HepG2 (cell line): ENCODE measurements around the gene ATP2A3. TPM values are rescaled to one million over a fixed set of nuclear protein-coding genes. Genes with fewer than 3 reads are reported as not detected.

ENCODE experiments used
- ATAC-seq: fragments of 200-7000 bp; cut with Tn5 transposase; 3 replicates; pipeline ENCODE4 v1.9.1; 2020; ENCODE audit warnings: mild to moderate bottlenecking, moderate library complexity
- BruUV-seq: library from RNA; stranded (reverse); fragments of 400-500 nt; replicated peaks from 2 replicates; lab custom pipeline; 2021; lab: Mats Ljungman, UMichigan
- CTCF ChIA-PET: fragments of 300-600 bp; formaldehyde crosslinking; extraction: SDS; loops from one replicate; lab custom pipeline; 2021; ENCODE audit warnings: low total read pairs, inconsistent platforms, low intra/inter-chr PET ratio; lab: Yijun Ruan, JAX
- POLR2A ChIA-PET: fragments of 350-600 bp; sonication (Branson Sonifier 250); formaldehyde crosslinking; loops from one replicate; lab custom pipeline; 2020; ENCODE audit warnings: antibody characterized with exemption, inconsistent platforms; lab: Yijun Ruan, JAX
- DNase-seq: peaks from one replicate; pipeline ENCODE4 v3.0.0-alpha.2; 2015; ENCODE audit warnings: low spot score
- FAIRE-seq: peaks from 3 replicates; lab custom pipeline; 2011; peaks lifted over from hg19 to GRCh38; lab: Jason Lieb, UNC
- H2AFZ ChIP-seq: one replicate; pipeline ENCODE4 v1.6.1; 2011; ENCODE audit warnings: low read length, inconsistent platforms
- H3K27ac ChIP-seq: fragments of 300-600 bp; 3 replicates; pipeline ENCODE4 v1.8.0; 2011; ENCODE audit warnings: mixed run types, mild to moderate bottlenecking, mixed read lengths, low read length, inconsistent platforms; ENCODE audit not compliant: insufficient read depth; ENCODE audit errors: extremely low read length
- H3K27me3 ChIP-seq, 2 experiments: fragments of 200-600 bp in 1 of 2; 2 replicates in 1 of 2; 3 replicates in 1 of 2; pipeline versions ENCODE4 v1.6.0 to v1.8.0; 2011; ENCODE audit warnings: low read length in 2 of 2, mild to moderate bottlenecking in 2 of 2, moderate library complexity in 2 of 2, inconsistent platforms in 1 of 2; ENCODE audit not compliant: insufficient read depth in 2 of 2, control insufficient read depth in 1 of 2
- H3K36me3 ChIP-seq, 2 experiments: fragments of 200-600 bp in 1 of 2; replicated peaks in 1 of 2; 2 replicates in 1 of 2; 3 replicates in 1 of 2; pipeline versions ENCODE4 v1.5.1 to v1.8.0; 2011; ENCODE audit warnings: low read length in 2 of 2, inconsistent platforms in 1 of 2; ENCODE audit not compliant: insufficient read depth in 2 of 2, control insufficient read depth in 1 of 2
- H3K4me1 ChIP-seq: 2 replicates; pipeline ENCODE4 v1.5.1; 2012; ENCODE audit warnings: low read length, inconsistent platforms; ENCODE audit not compliant: insufficient read depth
- H3K4me2 ChIP-seq: 2 replicates; pipeline ENCODE4 v1.6.0; 2011; ENCODE audit warnings: low read depth, low read length, inconsistent platforms
- H3K4me3 ChIP-seq, 3 experiments: fragments of 200-600 bp in 1 of 3; sonication (generic), shearing (Covaris generic) in 1 of 3; replicated peaks in 1 of 3; 2 replicates each; pipeline ENCODE4 v1.5.1; 2011 to 2016; ENCODE audit warnings: low read length in 3 of 3, inconsistent platforms in 2 of 3, low read depth in 2 of 3, mild to moderate bottlenecking in 2 of 3, control low read depth in 1 of 3, mixed read lengths in 1 of 3; ENCODE audit not compliant: insufficient read depth in 1 of 3
- H3K79me2 ChIP-seq: one replicate; pipeline ENCODE4 v1.6.1; 2011; ENCODE audit warnings: low read length, inconsistent platforms; ENCODE audit not compliant: insufficient read depth
- H3K9ac ChIP-seq: 2 replicates; pipeline ENCODE4 v1.6.0; 2011; ENCODE audit warnings: mild to moderate bottlenecking, low read depth, low read length, inconsistent platforms; ENCODE audit not compliant: insufficient read depth
- H3K9me3 ChIP-seq: 2 replicates; pipeline ENCODE4 v1.5.1; 2012; ENCODE audit warnings: mild to moderate bottlenecking, low read length
- H4K20me1 ChIP-seq: 2 replicates; pipeline ENCODE4 v1.6.0; 2011; ENCODE audit warnings: inconsistent platforms, mild to moderate bottlenecking, low read length, moderate library complexity; ENCODE audit not compliant: insufficient read depth
- BCL6 ChIP-seq: IDR thresholded peaks from 2 replicates; pipeline ENCODE4 v1.6.1; 2016; ENCODE audit warnings: missing genetic modification reagents, missing compliant biosample characterization
- CBX5 ChIP-seq: sonication (generic); formaldehyde crosslinking; IDR thresholded peaks from 2 replicates; pipeline ENCODE4 v1.4.0; 2020; ENCODE audit warnings: missing genetic modification reagents, borderline replicate concordance
- CEBPG ChIP-seq: IDR thresholded peaks from 2 replicates; pipeline ENCODE4 v1.6.1; 2016
- DPF2 ChIP-seq: sonication (generic); formaldehyde crosslinking; IDR thresholded peaks from 2 replicates; pipeline ENCODE4 v1.4.0; 2020; ENCODE audit warnings: mild to moderate bottlenecking, low read depth, missing genetic modification reagents, borderline replicate concordance
- HNF4A ChIP-seq: sonication (generic); formaldehyde crosslinking; IDR thresholded peaks from 2 replicates; pipeline ENCODE4 v1.4.0; 2020; ENCODE audit warnings: missing genetic modification reagents
- HNRNPL ChIP-seq: fragments of 200-400 bp; formaldehyde crosslinking; IDR thresholded peaks from 2 replicates; pipeline ENCODE4 v1.6.1; 2017; ENCODE audit warnings: mild to moderate bottlenecking, low read depth, low read length
- HNRNPUL1 ChIP-seq: fragments of 200-400 bp; formaldehyde crosslinking; IDR thresholded peaks from 2 replicates; pipeline ENCODE4 v1.6.1; 2017; ENCODE audit warnings: low read depth, mild to moderate bottlenecking, low read length, moderate library complexity
- KLF13 ChIP-seq: sonication (generic); formaldehyde crosslinking; IDR thresholded peaks from 2 replicates; pipeline ENCODE4 v1.4.0; 2020; ENCODE audit warnings: mild to moderate bottlenecking, missing genetic modification reagents
- KLF9 ChIP-seq: IDR thresholded peaks from 2 replicates; pipeline ENCODE4 v1.6.1; 2016; ENCODE audit warnings: low read depth
- MEF2D ChIP-seq: sonication (generic); formaldehyde crosslinking; IDR thresholded peaks from 2 replicates; pipeline ENCODE4 v1.5.1; 2020; ENCODE audit warnings: mild to moderate bottlenecking, missing genetic modification reagents
- MYC ChIP-seq: sonication (generic); formaldehyde crosslinking; IDR thresholded peaks from 2 replicates; pipeline ENCODE4 v1.9.0; 2021; ENCODE audit warnings: missing genetic modification reagents, borderline replicate concordance
- NFE2L2 ChIP-seq: fragments of 150-350 bp; IDR thresholded peaks from 2 replicates; pipeline ENCODE4 v1.6.1; 2014; ENCODE audit warnings: low read length
- NR2F1 ChIP-seq, 2 experiments: fragments of 450-650 bp in 1 of 2; formaldehyde crosslinking in 1 of 2; IDR thresholded peaks; 2 replicates each; pipeline versions ENCODE4 v1.5.0 to v1.6.1; 2016 to 2020; ENCODE audit warnings: mild to moderate bottlenecking in 1 of 2, missing compliant biosample characterization in 1 of 2, missing genetic modification reagents in 1 of 2, moderate library complexity in 1 of 2
- PRDM10 ChIP-seq: sonication (generic); formaldehyde crosslinking; IDR thresholded peaks from 2 replicates; pipeline ENCODE4 v1.4.0; 2020; ENCODE audit warnings: low read depth, missing genetic modification reagents
- RNF2 ChIP-seq: fragments of 450-650 bp; conservative IDR thresholded peaks from 2 replicates; pipeline ENCODE4 v1.6.1; 2016; ENCODE audit warnings: low read depth
- RORA ChIP-seq: sonication (generic); formaldehyde crosslinking; IDR thresholded peaks from 2 replicates; pipeline ENCODE4 v1.5.0; 2020; ENCODE audit warnings: mild to moderate bottlenecking, missing genetic modification reagents, moderate library complexity
- SMAD3 ChIP-seq: sonication (generic); formaldehyde crosslinking; IDR thresholded peaks from 2 replicates; pipeline ENCODE4 v1.4.0; 2020; ENCODE audit warnings: missing genetic modification reagents
- XBP1 ChIP-seq: sonication (generic); formaldehyde crosslinking; IDR thresholded peaks from 2 replicates; pipeline ENCODE4 v1.5.0; 2020; ENCODE audit warnings: missing genetic modification reagents
- XRCC5 ChIP-seq: fragments of 200-400 bp; formaldehyde crosslinking; optimal IDR thresholded peaks from 2 replicates; pipeline ENCODE3; 2017; ENCODE audit warnings: mild to moderate bottlenecking, low read length
- ZNF713 ChIP-seq: sonication (generic); formaldehyde crosslinking; IDR thresholded peaks from 2 replicates; pipeline ENCODE4 v1.4.0; 2020; ENCODE audit warnings: mild to moderate bottlenecking, missing genetic modification reagents
- ZNF768 ChIP-seq: sonication (generic); formaldehyde crosslinking; IDR thresholded peaks from 2 replicates; pipeline ENCODE4 v1.4.0; 2020; ENCODE audit warnings: missing genetic modification reagents
- ZNF773 ChIP-seq: sonication (generic); formaldehyde crosslinking; IDR thresholded peaks from 2 replicates; pipeline ENCODE4 v1.4.0; 2020; ENCODE audit warnings: missing genetic modification reagents, borderline replicate concordance
- WGBS: methylation state at CpG from one replicate; pipeline ENCODE4 v1.1.6; 2017; ENCODE audit warnings: low lambda C conversion rate; 5-methylcytosine and 5-hydroxymethylcytosine counted together
- in situ Hi-C: cut with HindIII; loops from 2 replicates; pipeline ENCODE4 v1.10.0; 2017; ENCODE audit warnings: low pct_unique_long_range_greater_than_20kb; ENCODE audit not compliant: extremely low pct_ligation_motif_present
- intact Hi-C: fragments of 100-400 bp; cut with micrococcal nuclease; formaldehyde crosslinking; loops from one replicate; pipeline ENCODE4 v1.10.0; 2022; ENCODE audit not compliant: unreplicated experiment
- polyA plus RNA-seq, 8 experiments: library from polyadenylated mRNA; depleted of rRNA in 3 of 8; stranded (reverse) in 7 of 8; unstranded in 1 of 8; fragments of >200 nt; fragmentation: Illumina TruSeq in 4 of 8; extraction: Trizol in 4 of 8; gene quantifications; 2 replicates each; pipeline versions ENCODE4 v1.2.1 to v1.2.3, GENCODE V29; 2011 to 2016; ENCODE audit warnings: low read depth in 4 of 8, missing spikeins in 1 of 8, mixed read lengths in 1 of 8; ENCODE audit not compliant: insufficient read depth in 1 of 8
- total RNA-seq, 5 experiments: library from RNA; depleted of rRNA; stranded (reverse); fragments of >200 nt; fragmentation: Illumina TruSeq; extraction: Trizol; gene quantifications; 2 replicates each; pipeline ENCODE4 v1.2.3, GENCODE V29; 2016; ENCODE audit warnings: low read depth in 1 of 5
- TF ChIP-seq, protein P1 (sequence below): fragments of 450-650 bp; IDR thresholded peaks from 2 replicates; pipeline ENCODE4 v1.6.1; 2016

Gene ATP2A3
- total and polyA plus RNA-seq, 2 of the 13 experiments (the other 11 are each of a cell fraction or from before 2014, with no cell fraction given), result 0.07 TPM; not detected in 1

DNA sequence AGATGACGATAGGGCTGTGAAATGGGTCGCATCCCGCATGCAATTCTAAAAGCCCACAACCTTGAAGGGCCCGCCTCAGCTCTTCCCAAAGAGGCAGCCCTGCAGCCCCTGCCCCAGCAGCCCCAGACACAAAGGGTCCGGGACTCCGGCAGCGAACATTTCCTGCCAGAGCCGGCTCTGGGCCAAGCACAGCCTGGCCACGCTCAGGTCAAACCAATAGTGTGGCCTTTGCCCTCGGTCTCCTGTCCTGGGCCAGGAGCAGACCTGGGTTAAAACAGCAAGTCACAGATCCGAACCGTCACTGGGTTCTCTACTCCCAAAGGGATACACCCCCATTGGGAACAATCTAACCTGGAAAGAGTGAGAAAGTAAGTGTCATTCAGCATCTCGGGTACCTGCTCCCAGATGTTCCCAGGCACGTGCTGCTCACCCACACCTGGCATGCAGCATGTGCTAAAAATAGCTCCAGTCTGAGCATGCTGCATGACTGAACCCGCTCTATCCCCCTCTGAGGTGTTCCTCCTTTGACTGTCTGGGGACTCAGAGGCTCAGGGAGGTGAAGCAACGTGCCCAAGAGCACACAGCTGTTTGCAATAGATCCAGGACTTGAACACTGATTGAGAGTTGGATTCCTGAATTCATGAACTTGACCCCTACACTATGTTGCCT is 22.2 kb upstream of the ATP2A3 start:
- Histone ChIP-seq H3K4me2 (peak overlapping the region; percentile 40; the same call in 1 of the 2 replicates), H3K4me1 (peaks cover 66% of the 10 kb centered on the region), H2AFZ (no peak overlapping the region), H3K9me3 (no peaks in the 10 kb centered on the region), H3K9ac (no peak overlapping the region), H3K27me3 (peaks cover 1 to 43% of the 10 kb centered on the region in 2 experiments; a peak in 4 of 5 replicates), H3K4me3 (peak overlapping the region in 1 of 3 experiments; percentile 42; a peak in 1 of 6 replicates), H3K79me2 (no peaks in the 10 kb centered on the region), H3K27ac (no peak overlapping the region), H4K20me1 (no peaks in the 10 kb centered on the region), H3K36me3 (no peaks in the 10 kb centered on the region)
- ChIA-PET POLR2A (no interaction called here), CTCF (no interaction called here)
- WGBS, result 1% methylated on average over 12 of the region's 16 CpGs
- FAIRE-seq, result no peak
- BruUV-seq, result no TSS peak
- in situ Hi-C loops, result no loop called here
- peak; percentile 76 for ATAC-seq
- DNase-seq, result no peak
- intact Hi-C loops, result no loop called here
- TF ChIP-seq RNF2 (no peak), ZNF768 (peak; percentile 80), PRDM10 (CRISPR knock-in tag) (no peak), HNRNPL (no peak), MYC (CRISPR knock-in tag) (no peak; the same call in 1 of the 2 replicates), ZNF713 (CRISPR knock-in tag) (no peak), NFE2L2 (no peak), XRCC5 (peak; percentile 17), SMAD3 (CRISPR knock-in tag) (no peak), BCL6 (no peak), DPF2 (no peak), CBX5 (no peak), KLF13 (CRISPR knock-in tag) (no peak), XBP1 (no peak), NR2F1 (CRISPR knock-in tag; IDR thresholded peaks at IDR 0.05) (peak; percentile 59 to 60; a peak in 3 of 4 replicates), MEF2D (CRISPR knock-in tag) (peak; percentile 83), KLF9 (no peak), CEBPG (CRISPR knock-in tag) (no peak), ZNF773 (CRISPR knock-in tag) (no peak), RORA (no peak), HNF4A (CRISPR knock-in tag) (peak; percentile 30; the same call in 1 of the 2 replicates), HNRNPUL1 (no peak)
- TF ChIP-seq, protein P1, sequence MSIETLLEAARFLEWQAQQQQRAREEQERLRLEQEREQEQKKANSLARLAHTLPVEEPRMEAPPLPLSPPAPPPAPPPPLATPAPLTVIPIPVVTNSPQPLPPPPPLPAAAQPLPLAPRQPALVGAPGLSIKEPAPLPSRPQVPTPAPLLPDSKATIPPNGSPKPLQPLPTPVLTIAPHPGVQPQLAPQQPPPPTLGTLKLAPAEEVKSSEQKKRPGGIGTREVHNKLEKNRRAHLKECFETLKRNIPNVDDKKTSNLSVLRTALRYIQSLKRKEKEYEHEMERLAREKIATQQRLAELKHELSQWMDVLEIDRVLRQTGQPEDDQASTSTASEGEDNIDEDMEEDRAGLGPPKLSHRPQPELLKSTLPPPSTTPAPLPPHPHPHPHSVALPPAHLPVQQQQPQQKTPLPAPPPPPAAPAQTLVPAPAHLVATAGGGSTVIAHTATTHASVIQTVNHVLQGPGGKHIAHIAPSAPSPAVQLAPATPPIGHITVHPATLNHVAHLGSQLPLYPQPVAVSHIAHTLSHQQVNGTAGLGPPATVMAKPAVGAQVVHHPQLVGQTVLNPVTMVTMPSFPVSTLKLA, result peak; percentile 95
